IMR-90 (cell line): Measurements from ENCODE around the gene TMOD1. TPM values are rescaled to one million over a fixed set of nuclear protein-coding genes. Genes with fewer than 3 reads are reported as not detected.

ENCODE experiments used
- ATAC-seq: fragments of 200-7000 bp; cut with Tn5 transposase; 2 replicates; pipeline ENCODE4 v1.9.1; 2020; ENCODE audit warnings: low read depth, mild to moderate bottlenecking, moderate library complexity
- BruUV-seq: library from RNA; stranded (reverse); fragments of 400-500 nt; replicated peaks from 2 replicates; lab custom pipeline; 2021; lab: Mats Ljungman, UMichigan
- CTCF ChIA-PET: fragments of 300-600 bp; formaldehyde crosslinking; extraction: SDS; loops from one replicate; lab custom pipeline; 2021; ENCODE audit warnings: antibody characterized with exemption; lab: Yijun Ruan, JAX
- POLR2A ChIA-PET: fragments of 300-600 bp; sonication (Branson Sonifier 250); formaldehyde crosslinking; loops from one replicate; lab custom pipeline; 2022; ENCODE audit warnings: antibody characterized with exemption; ENCODE audit not compliant: unreplicated experiment; lab: Charles Lee
- DNase-seq: peaks from one replicate; pipeline ENCODE4 v3.0.0; 2013
- H2AFZ ChIP-seq: replicated peaks from 2 replicates; pipeline ENCODE3; 2013; ENCODE audit warnings: low read length, mild to moderate bottlenecking; ENCODE audit not compliant: poor library complexity
- H2AK5ac ChIP-seq: 2 replicates; pipeline ENCODE4 v1.6.1; 2013; ENCODE audit warnings: low read depth, low read length, inconsistent platforms
- H2AK9ac ChIP-seq: replicated peaks from 2 replicates; pipeline ENCODE3; 2013; ENCODE audit warnings: mild to moderate bottlenecking, low read depth, low read length, moderate library complexity; ENCODE audit not compliant: poor library complexity
- H2BK120ac ChIP-seq: 2 replicates; pipeline ENCODE4 v1.6.1; 2013; ENCODE audit warnings: low read depth, low read length, inconsistent platforms
- H2BK15ac ChIP-seq: 3 replicates; pipeline ENCODE4 v1.6.1; 2013; ENCODE audit warnings: low read depth, low read length, inconsistent platforms
- H2BK20ac ChIP-seq: 2 replicates; pipeline ENCODE4 v1.6.1; 2013; ENCODE audit warnings: low read depth, mild to moderate bottlenecking, inconsistent platforms, low read length, moderate library complexity
- H2BK5ac ChIP-seq: 2 replicates; pipeline ENCODE4 v1.6.1; 2013; ENCODE audit warnings: mild to moderate bottlenecking, low read depth, low read length, inconsistent platforms; ENCODE audit not compliant: poor library complexity, severe bottlenecking
- H3K14ac ChIP-seq: replicated peaks from 2 replicates; pipeline ENCODE4 v1.6.1; 2013; ENCODE audit warnings: low read depth, low read length, inconsistent platforms
- H3K18ac ChIP-seq: 2 replicates; pipeline ENCODE4 v1.6.1; 2013; ENCODE audit warnings: low read depth, low read length, control low read depth
- H3K23ac ChIP-seq: 2 replicates; pipeline ENCODE4 v1.6.1; 2013; ENCODE audit warnings: low read depth, low read length, inconsistent platforms
- H3K27ac ChIP-seq: 2 replicates; pipeline ENCODE4 v1.5.1; 2013; ENCODE audit warnings: mild to moderate bottlenecking, control low read depth, low read length; ENCODE audit not compliant: insufficient read depth
- H3K27me3 ChIP-seq: 2 replicates; pipeline ENCODE4 v1.6.1; 2013; ENCODE audit warnings: low read length; ENCODE audit not compliant: control insufficient read depth, insufficient read depth
- H3K36me3 ChIP-seq: 2 replicates; pipeline ENCODE4 v1.6.1; 2013; ENCODE audit warnings: low read length, mixed read lengths; ENCODE audit not compliant: control insufficient read depth, insufficient read depth
- H3K4ac ChIP-seq: 2 replicates; pipeline ENCODE4 v1.6.1; 2013; ENCODE audit warnings: low read depth, low read length, inconsistent platforms
- H3K4me1 ChIP-seq: 2 replicates; pipeline ENCODE4 v1.6.1; 2013; ENCODE audit warnings: low read length, mixed read lengths; ENCODE audit not compliant: control insufficient read depth, insufficient read depth
- H3K4me2 ChIP-seq: 2 replicates; pipeline ENCODE4 v1.6.1; 2013; ENCODE audit warnings: low read depth, mild to moderate bottlenecking, control low read depth, low read length, moderate library complexity
- H3K4me3 ChIP-seq: 2 replicates; pipeline ENCODE4 v1.5.1; 2013; ENCODE audit warnings: low read depth, mild to moderate bottlenecking, control low read depth, low read length, moderate library complexity; ENCODE audit not compliant: insufficient read depth
- H3K56ac ChIP-seq: 2 replicates; pipeline ENCODE4 v1.6.1; 2013; ENCODE audit warnings: low read length, inconsistent platforms; ENCODE audit not compliant: insufficient read depth; ENCODE audit errors: extremely low read depth
- H3K79me1 ChIP-seq, 2 experiments: 2 replicates each; pipeline ENCODE4 v1.6.1; 2013; ENCODE audit warnings: low read length in 2 of 2, inconsistent platforms in 1 of 2, low read depth in 1 of 2
- H3K9ac ChIP-seq: 2 replicates; pipeline ENCODE4 v1.6.1; 2013; ENCODE audit warnings: low read depth, low read length, control low read depth
- H3K9me1 ChIP-seq: 2 replicates; pipeline ENCODE4 v1.6.1; 2013; ENCODE audit warnings: low read length, inconsistent platforms; ENCODE audit not compliant: insufficient read depth
- H3K9me3 ChIP-seq: 2 replicates; pipeline ENCODE4 v1.6.1; 2013; ENCODE audit warnings: low read length; ENCODE audit not compliant: control insufficient read depth, insufficient read depth
- H4K20me1 ChIP-seq: 2 replicates; pipeline ENCODE4 v1.6.1; 2013; ENCODE audit warnings: low read length, inconsistent platforms; ENCODE audit not compliant: insufficient read depth
- H4K5ac ChIP-seq: 2 replicates; pipeline ENCODE4 v1.6.1; 2013; ENCODE audit warnings: mild to moderate bottlenecking, low read depth, low read length, control low read depth
- H4K8ac ChIP-seq, 2 experiments: 2 replicates each; pipeline ENCODE4 v1.6.1; 2013; ENCODE audit warnings: low read depth in 2 of 2, low read length in 2 of 2, control low read depth in 1 of 2, inconsistent platforms in 1 of 2
- H4K91ac ChIP-seq: 2 replicates; pipeline ENCODE4 v1.6.1; 2013; ENCODE audit warnings: low read depth, low read length, inconsistent platforms; ENCODE audit not compliant: insufficient read depth
- BHLHE40 ChIP-seq: fragments of 150-350 bp; IDR thresholded peaks from 2 replicates; pipeline ENCODE4 v1.6.1; 2016; ENCODE audit warnings: mild to moderate bottlenecking, low read depth, low read length
- CEBPB ChIP-seq: IDR thresholded peaks from 2 replicates; pipeline ENCODE4 v1.6.1; 2012; ENCODE audit warnings: low read depth, low read length, improper control_type of control experiment
- CHD1 ChIP-seq: IDR thresholded peaks from 2 replicates; pipeline ENCODE4 v1.6.1; 2012; ENCODE audit warnings: low read depth, low read length, improper control_type of control experiment
- ELK1 ChIP-seq: fragments of 150-350 bp; IDR thresholded peaks from 2 replicates; pipeline ENCODE4 v1.6.1; 2016; ENCODE audit warnings: low read depth, mild to moderate bottlenecking, low read length, moderate library complexity, borderline replicate concordance
- FOS ChIP-seq: fragments of 150-350 bp; IDR thresholded peaks from 2 replicates; pipeline ENCODE4 v1.6.1; 2016; ENCODE audit warnings: low read depth, low read length
- MAFK ChIP-seq: IDR thresholded peaks from 2 replicates; pipeline ENCODE4 v1.6.1; 2012; ENCODE audit warnings: low read depth, low read length, improper control_type of control experiment
- MAZ ChIP-seq: IDR thresholded peaks from 2 replicates; pipeline ENCODE4 v1.6.1; 2012; ENCODE audit warnings: low read depth, mild to moderate bottlenecking, low read length, improper control_type of control experiment, moderate library complexity, borderline replicate concordance
- MXI1 ChIP-seq: IDR thresholded peaks from 2 replicates; pipeline ENCODE4 v1.6.1; 2012; ENCODE audit warnings: low read depth, mild to moderate bottlenecking, low read length, moderate library complexity, borderline replicate concordance
- NFE2L2 ChIP-seq: fragments of 150-350 bp; IDR thresholded peaks from 2 replicates; pipeline ENCODE4 v1.6.1; 2016; ENCODE audit warnings: low read depth, mild to moderate bottlenecking, low read length
- POLR2A ChIP-seq: IDR thresholded peaks from 2 replicates; pipeline ENCODE4 v1.6.1; 2012; ENCODE audit warnings: mild to moderate bottlenecking, low read depth, low read length
- RAD21 ChIP-seq: IDR thresholded peaks from 2 replicates; pipeline ENCODE4 v1.6.1; 2012; ENCODE audit warnings: low read length, improper control_type of control experiment
- RCOR1 ChIP-seq: IDR thresholded peaks from 2 replicates; pipeline ENCODE4 v1.6.1; 2012; ENCODE audit warnings: mild to moderate bottlenecking, low read length, improper control_type of control experiment; ENCODE audit not compliant: insufficient replicate concordance
- RFX5 ChIP-seq: IDR thresholded peaks from 2 replicates; pipeline ENCODE4 v1.8.0; 2012; ENCODE audit warnings: low read depth, mild to moderate bottlenecking, low read length, moderate library complexity
- SMC3 ChIP-seq: fragments of 150-350 bp; IDR thresholded peaks from 2 replicates; pipeline ENCODE4 v1.6.1; 2016; ENCODE audit warnings: low read depth, mild to moderate bottlenecking, antibody characterized with exemption, low read length, moderate library complexity
- WGBS, 2 experiments: methylation state at CpG; one replicate each; pipeline versions ENCODE4 v1.1.5 to v1.1.7; 2013; ENCODE audit warnings: missing lambda C conversion rate in 2 of 2; ENCODE audit not compliant: insufficient read length in 1 of 2; ENCODE audit errors: extremely low coverage in 2 of 2; 5-methylcytosine and 5-hydroxymethylcytosine counted together
- dilution Hi-C: fragments of 300-500 bp; cut with HindIII; formaldehyde crosslinking; loops from one replicate; pipeline ENCODE4 v1.14.3; 2018; ENCODE audit warnings: low sequenced_read_pairs; ENCODE audit not compliant: unreplicated experiment
- in situ Hi-C: fragments of 300-500 bp; cut with MboI; formaldehyde crosslinking; loops from 3 replicates; pipeline ENCODE4 v1.14.3; 2019; ENCODE audit warnings: low sequenced_read_pairs, inconsistent platforms, mixed read lengths
- intact Hi-C: fragments of 100-400 bp; cut with micrococcal nuclease; formaldehyde crosslinking; loops from 2 replicates; pipeline ENCODE4 v1.10.0; 2022
- polyA plus RNA-seq, 3 experiments: library from polyadenylated mRNA; depleted of rRNA; stranded (reverse); fragments of >200 nt; gene quantifications; 2 replicates each; pipeline ENCODE4 v1.2.3, GENCODE V29; 2012; ENCODE audit warnings: low replicate concordance in 1 of 3
- total RNA-seq: library from RNA; depleted of rRNA; stranded (reverse); fragments of >200 nt; gene quantifications from 2 replicates; pipeline ENCODE4 v1.2.3, GENCODE V29; 2012
- TF ChIP-seq, protein P1 (sequence below): fragments of 150-350 bp; IDR thresholded peaks from 2 replicates; pipeline ENCODE4 v1.6.1; 2017; ENCODE audit warnings: mild to moderate bottlenecking, antibody characterized with exemption, low read length, low read depth
- TF ChIP-seq, protein P2 (sequence below): conservative IDR thresholded peaks from 2 replicates; pipeline ENCODE4 v1.5.1; 2012; ENCODE audit warnings: mild to moderate bottlenecking, low read depth, low read length, improper control_type of control experiment

Gene TMOD1
- total and polyA plus RNA-seq, 2 of the 4 experiments (the other 2 are of a cell fraction), result 0.18 to 0.38 TPM

GRCh38 chr9:97512966-97513560 lies 11.6 kb downstream of the TMOD1 start:
- Histone ChIP-seq H2BK5ac (no peak overlapping the region), H4K91ac (no peak overlapping the region), H2AK5ac (no peak overlapping the region), H2AK9ac (no peak overlapping the region), H2BK15ac (no peak overlapping the region), H3K56ac (no peak overlapping the region), H2BK20ac (no peak overlapping the region), H3K4me2 (no peak overlapping the region), H4K20me1 (0 out of 2 replicates have a peak, but pooled peaks cover 4% of the 10 kb centered on the region), H3K9ac (no peak overlapping the region), H3K23ac (no peak overlapping the region), H3K9me3 (no peaks in the 10 kb centered on the region; the same call in 1 of the 2 replicates), H3K36me3 (no peaks in the 10 kb centered on the region), H4K8ac (no peak overlapping the region), H3K27ac (no peak overlapping the region), H3K14ac (no peak overlapping the region), H3K27me3 (peaks cover 6% of the 10 kb centered on the region), H3K18ac (no peak overlapping the region), H2BK120ac (no peak overlapping the region), H2AFZ (no peak overlapping the region), H3K4ac (no peak overlapping the region), H3K4me3 (no peak overlapping the region), H3K79me1 (no peaks in the 10 kb centered on the region), H4K5ac (no peak overlapping the region), H3K9me1 (peaks cover 11% of the 10 kb centered on the region), H3K4me1 (peaks cover 6% of the 10 kb centered on the region)
- ChIA-PET POLR2A (no interaction called here), CTCF (no interaction called here)
- dilution Hi-C loops, result no loop called here
- WGBS, 2 experiments, result 83% methylated on average over 2 of the region's 8 CpGs; no CpG with 5 or more reads in 1 of the 2 experiments
- in situ Hi-C loops, result no loop called here
- DNase-seq (no peak), ATAC-seq (no peak)
- intact Hi-C loops, result no loop called here
- no TSS peak for BruUV-seq
- no peak for TF ChIP-seq RAD21
- TF ChIP-seq, protein P1, sequence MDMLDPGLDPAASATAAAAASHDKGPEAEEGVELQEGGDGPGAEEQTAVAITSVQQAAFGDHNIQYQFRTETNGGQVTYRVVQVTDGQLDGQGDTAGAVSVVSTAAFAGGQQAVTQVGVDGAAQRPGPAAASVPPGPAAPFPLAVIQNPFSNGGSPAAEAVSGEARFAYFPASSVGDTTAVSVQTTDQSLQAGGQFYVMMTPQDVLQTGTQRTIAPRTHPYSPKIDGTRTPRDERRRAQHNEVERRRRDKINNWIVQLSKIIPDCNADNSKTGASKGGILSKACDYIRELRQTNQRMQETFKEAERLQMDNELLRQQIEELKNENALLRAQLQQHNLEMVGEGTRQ, result no peak
- TF ChIP-seq RCOR1, result no peak
- no peak for TF ChIP-seq BHLHE40
- no peak for TF ChIP-seq FOS
- TF ChIP-seq ELK1, result no peak
- TF ChIP-seq MAFK, result no peak
- no peak for TF ChIP-seq CEBPB
- no peak for TF ChIP-seq MAZ
- no peak for TF ChIP-seq CHD1
- TF ChIP-seq, protein P2, sequence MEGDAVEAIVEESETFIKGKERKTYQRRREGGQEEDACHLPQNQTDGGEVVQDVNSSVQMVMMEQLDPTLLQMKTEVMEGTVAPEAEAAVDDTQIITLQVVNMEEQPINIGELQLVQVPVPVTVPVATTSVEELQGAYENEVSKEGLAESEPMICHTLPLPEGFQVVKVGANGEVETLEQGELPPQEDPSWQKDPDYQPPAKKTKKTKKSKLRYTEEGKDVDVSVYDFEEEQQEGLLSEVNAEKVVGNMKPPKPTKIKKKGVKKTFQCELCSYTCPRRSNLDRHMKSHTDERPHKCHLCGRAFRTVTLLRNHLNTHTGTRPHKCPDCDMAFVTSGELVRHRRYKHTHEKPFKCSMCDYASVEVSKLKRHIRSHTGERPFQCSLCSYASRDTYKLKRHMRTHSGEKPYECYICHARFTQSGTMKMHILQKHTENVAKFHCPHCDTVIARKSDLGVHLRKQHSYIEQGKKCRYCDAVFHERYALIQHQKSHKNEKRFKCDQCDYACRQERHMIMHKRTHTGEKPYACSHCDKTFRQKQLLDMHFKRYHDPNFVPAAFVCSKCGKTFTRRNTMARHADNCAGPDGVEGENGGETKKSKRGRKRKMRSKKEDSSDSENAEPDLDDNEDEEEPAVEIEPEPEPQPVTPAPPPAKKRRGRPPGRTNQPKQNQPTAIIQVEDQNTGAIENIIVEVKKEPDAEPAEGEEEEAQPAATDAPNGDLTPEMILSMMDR, result no peak
- no peak for TF ChIP-seq POLR2A
- TF ChIP-seq MXI1, result no peak
- no peak for TF ChIP-seq SMC3
- no peak for TF ChIP-seq RFX5
- TF ChIP-seq NFE2L2, result no peak
